Hepatocyte (in vitro differentiated cells): ENCODE data around the gene SEC61B. TPM values are rescaled to one million over a fixed set of nuclear protein-coding genes. Genes with fewer than 3 reads are reported as not detected.
"Not testable (repeated sequence)": the region's sequence is repeated elsewhere in the genome, so short reads cannot be mapped to it uniquely, and the experiment has no call there.

ENCODE experiments used
- DNase-seq: peaks from one replicate; pipeline ENCODE4 v3.0.0-alpha.2; 2016; ENCODE audit warnings: low spot score
- H2AFZ ChIP-seq: fragments of 200-600 bp; sonication (generic); 2 replicates; pipeline ENCODE4 v1.6.0; 2016; ENCODE audit warnings: antibody characterized with exemption, mild to moderate bottlenecking
- H3K27ac ChIP-seq: fragments of 200-600 bp; sonication (generic); 2 replicates; pipeline ENCODE4 v1.5.1; 2016; ENCODE audit warnings: mild to moderate bottlenecking
- H3K27me3 ChIP-seq: fragments of 200-600 bp; sonication (generic); 2 replicates; pipeline ENCODE4 v1.6.1; 2016
- H3K36me3 ChIP-seq: fragments of 200-600 bp; sonication (generic); replicated peaks from 2 replicates; pipeline ENCODE4 v1.5.1; 2016; ENCODE audit warnings: low read depth; ENCODE audit not compliant: insufficient read depth
- H3K4me1 ChIP-seq: fragments of 200-600 bp; sonication (generic); 2 replicates; pipeline ENCODE4 v1.5.1; 2016; ENCODE audit warnings: mild to moderate bottlenecking, moderate library complexity; ENCODE audit not compliant: insufficient read depth
- H3K4me2 ChIP-seq: fragments of 200-600 bp; sonication (generic); 2 replicates; pipeline ENCODE4 v1.6.0; 2016
- H3K4me3 ChIP-seq: fragments of 200-600 bp; sonication (generic); 2 replicates; pipeline ENCODE4 v1.5.1; 2016; ENCODE audit warnings: mild to moderate bottlenecking
- H3K79me2 ChIP-seq: fragments of 200-600 bp; sonication (generic); 2 replicates; pipeline ENCODE4 v1.6.0; 2017; ENCODE audit warnings: mild to moderate bottlenecking
- H3K9me2 ChIP-seq: fragments of 200-600 bp; sonication (generic); replicated peaks from 2 replicates; pipeline ENCODE4 v1.6.0; 2017; ENCODE audit warnings: mild to moderate bottlenecking; ENCODE audit not compliant: insufficient read depth
- H3K9me3 ChIP-seq: fragments of 200-600 bp; sonication (generic); 2 replicates; pipeline ENCODE4 v1.5.1; 2016; ENCODE audit warnings: low read depth, mild to moderate bottlenecking
- H4K20me1 ChIP-seq: fragments of 200-600 bp; sonication (generic); 2 replicates; pipeline ENCODE4 v1.6.0; 2016; ENCODE audit warnings: mild to moderate bottlenecking; ENCODE audit not compliant: insufficient read depth, poor library complexity, severe bottlenecking
- CTCF ChIP-seq: fragments of 200-600 bp; sonication (generic); IDR thresholded peaks from 2 replicates; pipeline ENCODE4 v1.5.1; 2016; ENCODE audit warnings: antibody characterized with exemption, mild to moderate bottlenecking; ENCODE audit not compliant: poor library complexity
- EZH2 ChIP-seq: fragments of 200-600 bp; sonication (generic); IDR thresholded peaks from 2 replicates; pipeline ENCODE4 v1.6.1; 2016; ENCODE audit warnings: antibody characterized with exemption, mild to moderate bottlenecking, borderline replicate concordance
- EZH2phosphoT487 ChIP-seq: fragments of 200-600 bp; sonication (generic); IDR thresholded peaks from one replicate; pipeline ENCODE4 v1.6.1; 2018; ENCODE audit warnings: antibody characterized with exemption, mild to moderate bottlenecking, low read depth, moderate library complexity; ENCODE audit not compliant: unreplicated experiment, severe bottlenecking
- WGBS: methylation state at CpG from one replicate; pipeline ENCODE4 v1.1.6; 2016; ENCODE audit warnings: low lambda C conversion rate; ENCODE audit errors: missing lambda C conversion rate; 5-methylcytosine and 5-hydroxymethylcytosine counted together
- polyA plus RNA-seq: library from polyadenylated mRNA; unstranded; fragments of >200 nt; fragmentation: Nextera tagmentation; extraction: Ambion mirVana; gene quantifications from 2 replicates; pipeline ENCODE4 v1.2.1, GENCODE V29; 2016
- total RNA-seq: library from RNA; depleted of rRNA; stranded (reverse); fragments of >200 nt; gene quantifications from 2 replicates; pipeline ENCODE4 v1.2.3, GENCODE V29; 2014

SEC61B gene
- total and polyA plus RNA-seq, 2 experiments from 2014 or later, result 145 to 365 TPM

GRCh38 chr9:99235926-99236634 lies 14.0 kb downstream of the SEC61B start:
- Histone ChIP-seq H3K79me2 (no peaks in the 10 kb centered on the region), H3K9me3 (no peaks in the 10 kb centered on the region), H3K36me3 (no peaks in the 10 kb centered on the region), H3K27me3 (no peaks in the 10 kb centered on the region), H3K9me2 (no peaks in the 10 kb centered on the region), H2AFZ (no peak overlapping the region), H3K27ac (no peak overlapping the region), H4K20me1 (no peaks in the 10 kb centered on the region), H3K4me3 (no peak overlapping the region), H3K4me1 (no peaks in the 10 kb centered on the region), H3K4me2 (no peak overlapping the region)
- TF ChIP-seq CTCF (no peak), EZH2 (no peak), EZH2phosphoT487 (no peak)
- DNase-seq, result no peak
- 97% methylated on average over 7 of the region's 7 CpGs for WGBS

- Histone ChIP-seq H3K36me3 (no peaks in the 10 kb centered on the region), H3K4me3 (no peak overlapping the region), H3K27me3 (no peaks in the 10 kb centered on the region), H2AFZ (no peak overlapping the region), H3K4me2 (no peak overlapping the region), H3K79me2 (no peaks in the 10 kb centered on the region), H3K9me3 (no peaks in the 10 kb centered on the region), H3K27ac (no peak overlapping the region), H3K4me1 (no peaks in the 10 kb centered on the region), H4K20me1 (no peaks in the 10 kb centered on the region), H3K9me2 (no peaks in the 10 kb centered on the region)
- no peak for TF ChIP-seq EZH2
- no peak for TF ChIP-seq CTCF
- no peak for TF ChIP-seq EZH2phosphoT487
- DNase-seq, result no peak
Observed at GRCh38 chr9:99237356-99237755, 15.3 kb downstream of the SEC61B start.

- not testable (repeated sequence) for H2AFZ ChIP-seq, H3K36me3 ChIP-seq, H3K27ac ChIP-seq, H4K20me1 ChIP-seq, H3K4me3 ChIP-seq, H3K79me2 ChIP-seq, DNase-seq, H3K4me2 ChIP-seq, H3K9me3 ChIP-seq, H3K27me3 ChIP-seq, H3K4me1 ChIP-seq, H3K9me2 ChIP-seq
- WGBS, result 93% methylated on average over 4 of the region's 4 CpGs
Observed at GRCh38 chr9:99237849-99238248, 15.8 kb downstream of the SEC61B start.

- Histone ChIP-seq H3K27ac (no peak overlapping the region), H3K4me1 (no peaks in the 10 kb centered on the region)
- TF ChIP-seq EZH2, result no peak
- TF ChIP-seq EZH2phosphoT487, result no peak
- TF ChIP-seq CTCF, result no peak
Observed at GRCh38 chr9:99238331-99238730, 16.2 kb downstream of the SEC61B start.

More at GRCh38 chr9:99238331-99238730, 16.2 kb downstream of the SEC61B start:
- no peak for DNase-seq
- Histone ChIP-seq H2AFZ (no peak overlapping the region), H3K36me3 (no peaks in the 10 kb centered on the region), H3K4me2 (no peak overlapping the region), H3K9me3 (no peaks in the 10 kb centered on the region), H4K20me1 (no peaks in the 10 kb centered on the region), H3K79me2 (no peaks in the 10 kb centered on the region), H3K9me2 (no peaks in the 10 kb centered on the region), H3K27me3 (no peaks in the 10 kb centered on the region), H3K4me3 (no peak overlapping the region)
